ENCODE measurements around the gene IPMK. TPM values are rescaled to one million over a fixed set of nuclear protein-coding genes. Genes with fewer than 3 reads are reported as not detected.

IPMK gene
- total and polyA plus RNA-seq, 2 of the 8 experiments (the other 6 are each of a cell fraction or from before 2014, with no cell fraction given), result 1.3 to 7.8 TPM

DNA sequence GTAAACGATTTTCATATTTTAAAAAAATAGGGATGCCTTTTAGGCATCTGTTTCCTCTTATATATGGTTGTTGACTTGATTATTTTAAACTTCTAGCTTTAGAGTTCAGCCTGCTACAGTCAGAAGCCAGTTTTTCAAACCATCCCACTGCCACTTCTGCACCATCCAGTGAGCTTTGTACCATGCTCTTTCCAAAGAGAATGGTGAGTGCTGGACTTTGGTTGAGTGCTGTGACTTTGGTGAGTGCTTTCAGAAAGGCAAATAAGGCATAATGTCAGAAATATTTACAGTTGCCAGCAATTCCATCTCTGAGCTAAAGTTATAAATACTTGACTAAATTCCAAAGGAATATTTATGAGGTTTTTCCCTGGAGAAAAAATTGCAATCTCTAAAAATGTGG, 117.4 kb downstream of the IPMK start (continued):
- no peak for TF ChIP-seq RBBP5 (IDR thresholded peaks at IDR 0.05; ENCODE audit: borderline replicate concordance, low read depth, low read length)
- TF ChIP-seq CEBPB (IDR thresholded peaks at IDR 0.05; ENCODE audit: low read depth, low read length), result no peak
- TF ChIP-seq BACH1 (IDR thresholded peaks at IDR 0.05; ENCODE audit: low read length), result no peak
- no peak for TF ChIP-seq CBX8 (IDR thresholded peaks at IDR 0.05; ENCODE audit: borderline replicate concordance, low read depth, low read length)

Measured in H1 (cell line).